Activated CD8-positive, alpha-beta memory T cell treated with anti-CD3 and anti-CD28 coated beads for 24 hours (primary cell): ENCODE measurements around the gene ZNF784.

Source experiments
- DNase-seq: peaks from one replicate; pipeline ENCODE4 v3.0.0-alpha.2; 2020

ZNF784 gene

GRCh38 chr19:55655648-55656040 lies 31.3 kb upstream of the ZNF784 start:
- DNase-seq: no peak

- peak; percentile 99 for DNase-seq
Observed at GRCh38 chr19:55654868-55655647, 30.7 kb upstream of the ZNF784 start, which contains the start of gene U2AF2. Gene U2AF2, plus strand, starts transcription at chr19:55655035. Its CDS starts 70 bp downstream, at chr19:55655105.

GRCh38 chr19:55654323-55654867 lies 30.0 kb upstream of the ZNF784 start:
- DNase-seq: no peak

GRCh38 chr19:55653651-55654322 lies 29.4 kb upstream of the ZNF784 start:
- DNase-seq: peak; percentile 99

- DNase-seq: no peak
Observed at GRCh38 chr19:55652311-55653128, 28.2 kb upstream of the ZNF784 start.

- DNase-seq: no peak
Observed at GRCh38 chr19:55651236-55651635, 26.9 kb upstream of the ZNF784 start.

GRCh38 chr19:55650602-55651230 lies 26.4 kb upstream of the ZNF784 start:
- DNase-seq: no peak

- DNase-seq: no peak
Observed at GRCh38 chr19:55650126-55650557, 25.8 kb upstream of the ZNF784 start.

GRCh38 chr19:55649268-55650125 lies 25.1 kb upstream of the ZNF784 start:
- no peak for DNase-seq

GRCh38 chr19:55648585-55649267 lies 24.4 kb upstream of the ZNF784 start:
- no peak for DNase-seq

- peak; percentile 81 for DNase-seq
Observed at GRCh38 chr19:55647732-55648584, 23.6 kb upstream of the ZNF784 start, which contains the start of gene CCDC106. Gene CCDC106, plus strand, starts transcription at chr19:55648212. Its CDS starts 835 bp downstream, at chr19:55649047.

GRCh38 chr19:55646889-55647731 lies 22.7 kb upstream of the ZNF784 start:
- no peak for DNase-seq

GRCh38 chr19:55645512-55645881 lies 21.1 kb upstream of the ZNF784 start:
- DNase-seq: no peak

GRCh38 chr19:55644842-55645511 lies 20.6 kb upstream of the ZNF784 start:
- DNase-seq: no peak

GRCh38 chr19:55644191-55644833 lies 19.9 kb upstream of the ZNF784 start:
- DNase-seq: no peak

GRCh38 chr19:55643887-55644176 lies 19.5 kb upstream of the ZNF784 start:
- no peak for DNase-seq

- DNase-seq: peak; percentile 95
Observed at GRCh38 chr19:55643003-55643886, 18.9 kb upstream of the ZNF784 start, which contains the start of gene ZNF581. Gene ZNF581, plus strand, starts transcription at chr19:55643649. Its CDS starts 923 bp downstream, at chr19:55644572.
